HEK293 (cell line): Measurements from ENCODE around the gene SRF.

ENCODE experiments used
- CTCF ChIA-PET: fragments of 350-600 bp; formaldehyde crosslinking; extraction: SDS; loops from one replicate; lab custom pipeline; 2021; ENCODE audit warnings: antibody characterized with exemption; lab: Yijun Ruan, JAX
- POLR2A ChIA-PET: fragments of 300-600 bp; formaldehyde crosslinking; extraction: SDS; loops from one replicate; lab custom pipeline; 2020; ENCODE audit warnings: antibody characterized with exemption, inconsistent platforms; lab: Yijun Ruan, JAX
- H3K27ac ChIP-seq: fragments of 200-500 bp; sonication (Bioruptor generic); 2 replicates; pipeline ENCODE4 v1.5.1; 2014; ENCODE audit warnings: low read depth, low read length, control low read depth, inconsistent platforms; ENCODE audit errors: extremely low read depth
- H3K36me3 ChIP-seq, 2 experiments: fragments of 200-500 bp in 1 of 2; sonication (Bioruptor generic) in 1 of 2; 1 replicate in 1 of 2; 2 replicates in 1 of 2; pipeline ENCODE4 v1.5.1; 2014 to 2017; ENCODE audit warnings: inconsistent platforms in 2 of 2, low read length in 2 of 2; ENCODE audit not compliant: control insufficient read depth in 2 of 2, insufficient read depth in 1 of 2
- H3K4me1 ChIP-seq: fragments of 200-500 bp; sonication (Bioruptor generic); 2 replicates; pipeline ENCODE4 v1.5.1; 2014; ENCODE audit warnings: mild to moderate bottlenecking, low read length, inconsistent platforms; ENCODE audit not compliant: control insufficient read depth, insufficient read depth
- H3K4me3 ChIP-seq: 2 replicates; pipeline ENCODE4 v1.5.1; 2011; ENCODE audit warnings: low read depth, mild to moderate bottlenecking, control low read depth, low read length, moderate library complexity
- H3K9me3 ChIP-seq: fragments of 200-500 bp; sonication (Bioruptor generic); 2 replicates; pipeline ENCODE4 v1.5.1; 2014; ENCODE audit warnings: low read depth, low read length, inconsistent platforms; ENCODE audit not compliant: control insufficient read depth, insufficient read depth
- KLF16 ChIP-seq: fragments of 450-650 bp; formaldehyde crosslinking; IDR thresholded peaks from 2 replicates; pipeline ENCODE4 v1.5.1; 2017; ENCODE audit warnings: missing biosample characterization, missing genetic modification characterization
- KLF9 ChIP-seq: fragments of 450-650 bp; formaldehyde crosslinking; IDR thresholded peaks from 2 replicates; pipeline ENCODE4 v1.5.1; 2016; ENCODE audit warnings: missing biosample characterization, missing genetic modification characterization, low read depth
- PRDM4 ChIP-seq: fragments of 450-650 bp; formaldehyde crosslinking; IDR thresholded peaks from 2 replicates; pipeline ENCODE4 v1.5.1; 2017; ENCODE audit warnings: missing biosample characterization, missing genetic modification characterization
- PRDM6 ChIP-seq: fragments of 450-650 bp; formaldehyde crosslinking; IDR thresholded peaks from 2 replicates; pipeline ENCODE4 v1.5.1; 2017; ENCODE audit warnings: missing biosample characterization, missing genetic modification characterization
- SETDB1 ChIP-seq: IDR thresholded peaks from one replicate; pipeline ENCODE4 v1.6.1; 2017; ENCODE audit warnings: mild to moderate bottlenecking, low read length, moderate library complexity, mixed read lengths; ENCODE audit not compliant: insufficient read length
- SP2 ChIP-seq: fragments of 450-650 bp; formaldehyde crosslinking; IDR thresholded peaks from 2 replicates; pipeline ENCODE4 v1.5.1; 2016; ENCODE audit warnings: missing biosample characterization, missing genetic modification characterization
- SP3 ChIP-seq: fragments of 450-650 bp; formaldehyde crosslinking; IDR thresholded peaks from 2 replicates; pipeline ENCODE4 v1.5.1; 2016; ENCODE audit warnings: missing biosample characterization, missing genetic modification characterization
- TSHZ1 ChIP-seq: fragments of 450-650 bp; formaldehyde crosslinking; IDR thresholded peaks from 2 replicates; pipeline ENCODE4 v1.5.1; 2016; ENCODE audit warnings: missing biosample characterization, missing genetic modification characterization, borderline replicate concordance
- ZFP69B ChIP-seq: fragments of 450-650 bp; formaldehyde crosslinking; IDR thresholded peaks from 2 replicates; pipeline ENCODE4 v1.5.1; 2016; ENCODE audit warnings: missing biosample characterization, missing genetic modification characterization
- ZIC2 ChIP-seq: fragments of 450-650 bp; formaldehyde crosslinking; IDR thresholded peaks from 2 replicates; pipeline ENCODE4 v1.5.1; 2016; ENCODE audit warnings: missing biosample characterization, missing genetic modification characterization
- ZNF157 ChIP-seq: fragments of 450-650 bp; formaldehyde crosslinking; IDR thresholded peaks from 2 replicates; pipeline ENCODE4 v1.5.1; 2016; ENCODE audit warnings: missing biosample characterization, missing genetic modification characterization
- ZNF280D ChIP-seq: fragments of 450-650 bp; formaldehyde crosslinking; IDR thresholded peaks from 2 replicates; pipeline ENCODE4 v1.5.1; 2016; ENCODE audit warnings: missing biosample characterization, missing genetic modification characterization
- ZNF366 ChIP-seq: fragments of 450-650 bp; formaldehyde crosslinking; conservative IDR thresholded peaks from 2 replicates; pipeline ENCODE4 v1.5.1; 2016; ENCODE audit warnings: missing biosample characterization, missing genetic modification characterization
- ZNF398 ChIP-seq: fragments of 450-650 bp; formaldehyde crosslinking; IDR thresholded peaks from 2 replicates; pipeline ENCODE4 v1.5.1; 2017; ENCODE audit warnings: missing biosample characterization, missing genetic modification characterization
- ZNF404 ChIP-seq: fragments of 450-650 bp; formaldehyde crosslinking; IDR thresholded peaks from 2 replicates; pipeline ENCODE4 v1.5.1; 2017; ENCODE audit warnings: missing biosample characterization, missing genetic modification characterization
- ZNF433 ChIP-seq: fragments of 450-650 bp; formaldehyde crosslinking; IDR thresholded peaks from 2 replicates; pipeline ENCODE4 v1.5.1; 2016; ENCODE audit warnings: missing biosample characterization, missing genetic modification characterization, low read depth
- ZNF514 ChIP-seq: fragments of 450-650 bp; formaldehyde crosslinking; IDR thresholded peaks from 2 replicates; pipeline ENCODE4 v1.5.1; 2016; ENCODE audit warnings: missing biosample characterization, missing genetic modification characterization
- ZNF585B ChIP-seq: fragments of 450-650 bp; formaldehyde crosslinking; IDR thresholded peaks from 2 replicates; pipeline ENCODE4 v1.5.1; 2016; ENCODE audit warnings: missing biosample characterization, missing genetic modification characterization
- ZNF629 ChIP-seq: fragments of 450-650 bp; formaldehyde crosslinking; IDR thresholded peaks from 2 replicates; pipeline ENCODE4 v1.5.1; 2017; ENCODE audit warnings: missing biosample characterization, missing genetic modification characterization

The SRF gene

GRCh38 chr6:43196337-43196736 is 25.3 kb downstream of the SRF start:
- no peak for TF ChIP-seq ZNF433 (tag by site-specific recombination)
- TF ChIP-seq KLF16 (tag by site-specific recombination) = no peak
- no peak for TF ChIP-seq ZNF514 (tag by site-specific recombination)
- TF ChIP-seq KLF9 (tag by site-specific recombination) = no peak
- no peak for TF ChIP-seq ZIC2 (tag by site-specific recombination)
- no peak for TF ChIP-seq SP3
- TF ChIP-seq ZNF157 (tag by site-specific recombination) = no peak
- TF ChIP-seq SP2 (tag by site-specific recombination) = no peak
- Histone ChIP-seq H3K4me3 (no peak overlapping the region), H3K9me3 (no peaks in the 10 kb centered on the region), H3K4me1 (no peaks in the 10 kb centered on the region), H3K36me3 (peaks cover 12 to 27% of the 10 kb centered on the region in 2 experiments; a peak in 2 of 3 replicates), H3K27ac (no peak overlapping the region)
- ChIA-PET POLR2A (no interaction called here), CTCF (interaction anchor here (0.7 to 0.9 kb wide), 3 partner anchors 32 to 53 kb away, joined by 3 to 5 read pairs (median 4); no protein-coding TSS in a partner anchor)

GRCh38 chr6:43199912-43200311 is 28.8 kb downstream of the SRF start:
- Histone ChIP-seq H3K4me3 (no peak overlapping the region), H3K9me3 (no peaks in the 10 kb centered on the region), H3K36me3 (peaks cover 4 to 26% of the 10 kb centered on the region in 2 experiments; a peak in 2 of 3 replicates), H3K27ac (no peak overlapping the region), H3K4me1 (no peaks in the 10 kb centered on the region)
- TF ChIP-seq PRDM6 (no peak), ZNF366 (tag by site-specific recombination) (no peak), ZNF404 (tag by site-specific recombination) (no peak), ZNF280D (tag by site-specific recombination) (no peak), ZNF629 (no peak)
- ChIA-PET POLR2A (interaction anchor here (1.8 kb wide), 1 partner anchor 18 kb away, joined by 12 read pairs; the partner anchor contains the start of gene CUL9), CTCF (interaction anchor here (0.6 to 1.0 kb wide), 4 partner anchors 20 to 299 kb away, joined by 3 to 5 read pairs (median 3); partner anchors contain the start of gene DNPH1)

- Histone ChIP-seq H3K9me3 (no peaks in the 10 kb centered on the region), H3K4me1 (no peaks in the 10 kb centered on the region), H3K36me3 (peaks cover 4 to 23% of the 10 kb centered on the region in 2 experiments; a peak in 2 of 3 replicates), H3K27ac (no peak overlapping the region), H3K4me3 (no peak overlapping the region)
- ChIA-PET POLR2A (interaction anchor here (1.5 to 1.8 kb wide), 2 partner anchors 18 to 20 kb away, joined by 5 to 12 read pairs; partner anchors contain the start of gene CUL9), CTCF (interaction anchor here (0.6 to 1.0 kb wide), 4 partner anchors 28 to 300 kb away, joined by 3 to 5 read pairs (median 4); partner anchors contain the start of gene DNPH1)
- TF ChIP-seq SETDB1 = no peak
- no peak for TF ChIP-seq ZNF585B (tag by site-specific recombination)
- no peak for TF ChIP-seq ZFP69B (tag by site-specific recombination)
- no peak for TF ChIP-seq TSHZ1
- TF ChIP-seq ZNF398 (tag by site-specific recombination) = no peak
- no peak for TF ChIP-seq PRDM4 (tag by site-specific recombination)
Measured at GRCh38 chr6:43200541-43200940, 29.5 kb downstream of the SRF start.
